Right ventricle myocardium superior (tissue), 1 donor: Measurements from ENCODE around the gene CAMK1D. TPM values are rescaled to one million over a fixed set of nuclear protein-coding genes. Genes with fewer than 3 reads are reported as not detected.
A peak's percentile ranks its signal among the peaks of the same experiment; 100 is the strongest.

Experiments used
- ATAC-seq: fragments of 200-7000 bp; cut with Tn5 transposase; one replicate; pipeline ENCODE4 v1.9.1; 2020; ENCODE audit warnings: mild to moderate bottlenecking; ENCODE audit not compliant: poor library complexity
- DNase-seq: peaks from one replicate; pipeline ENCODE4 v3.0.0-alpha.2; 2020
- intact Hi-C: fragments of 100-400 bp; cut with DNase I; formaldehyde crosslinking; loops from one replicate; pipeline ENCODE4 v1.11.2; 2022
- total RNA-seq: library from RNA; stranded (reverse); fragmentation: NEBNext Ultra II Directional; extraction: Animal tissue kit (Norgen Biotek cat#: 25700); gene quantifications from one replicate; pipeline ENCODE4 v1.2.1, GENCODE V29; 2021
- donor health status: DM: no; HTN: yes; CAD: no; lungs with severe emphysema.

CAMK1D gene
- total RNA-seq, 1 donor from 2014 or later, result 6.5 TPM

- intact Hi-C loops, result no loop called here
- peak; percentile 20 for ATAC-seq
- no peak for DNase-seq
These were observed 238.9 kb downstream of the CAMK1D start for GRCh38 chr10:12588091-12588860.

- intact Hi-C loops, result no loop called here
- ATAC-seq, result no peak
- no peak for DNase-seq
These were observed 239.9 kb downstream of the CAMK1D start for GRCh38 chr10:12589291-12589690.

GRCh38 chr10:12589791-12590190 is 240.4 kb downstream of the CAMK1D start:
- DNase-seq (no peak), ATAC-seq (no peak)
- intact Hi-C loops, result no loop called here

- DNase-seq (no peak), ATAC-seq (no peak)
- intact Hi-C loops, result no loop called here
These were observed 241.6 kb downstream of the CAMK1D start for GRCh38 chr10:12590675-12591659.

- DNase-seq, result no peak
- no peak for ATAC-seq
- intact Hi-C loops, result no loop called here
These were observed 243.6 kb downstream of the CAMK1D start for GRCh38 chr10:12592967-12593366.

- DNase-seq, result no peak
- ATAC-seq, result no peak
- intact Hi-C loops, result no loop called here
These were observed 245.1 kb downstream of the CAMK1D start for GRCh38 chr10:12594448-12594944.

GRCh38 chr10:12595936-12596576 is 246.7 kb downstream of the CAMK1D start:
- ATAC-seq (no peak), DNase-seq (no peak)
- intact Hi-C loops, result no loop called here

GRCh38 chr10:12597176-12597575 is 247.8 kb downstream of the CAMK1D start:
- intact Hi-C loops, result no loop called here
- ATAC-seq, result no peak
- no peak for DNase-seq

GRCh38 chr10:12597788-12598765 is 248.7 kb downstream of the CAMK1D start:
- intact Hi-C loops, result no loop called here
- no peak for DNase-seq
- no peak for ATAC-seq

GRCh38 chr10:12600652-12601051 is 251.3 kb downstream of the CAMK1D start:
- intact Hi-C loops, result no loop called here
- ATAC-seq (no peak), DNase-seq (no peak)

- no peak for ATAC-seq
- intact Hi-C loops, result no loop called here
These were observed 253.2 kb downstream of the CAMK1D start for GRCh38 chr10:12602521-12602920.

GRCh38 chr10:12603766-12604470 is 254.6 kb downstream of the CAMK1D start:
- ATAC-seq (no peak), DNase-seq (no peak)
- intact Hi-C loops, result no loop called here

More at GRCh38 chr10:12602521-12602920, 253.2 kb downstream of the CAMK1D start:
- no peak for DNase-seq

GRCh38 chr10:12605580-12606405 is 256.4 kb downstream of the CAMK1D start:
- intact Hi-C loops, result no loop called here
- ATAC-seq (peak; percentile 95), DNase-seq (peak; percentile 79)

- ATAC-seq (no peak), DNase-seq (no peak)
- intact Hi-C loops, result no loop called here
These were observed 257.1 kb downstream of the CAMK1D start for GRCh38 chr10:12606461-12606860.

GRCh38 chr10:12608761-12609160 is 259.4 kb downstream of the CAMK1D start:
- ATAC-seq, result no peak
- DNase-seq, result no peak
- intact Hi-C loops, result no loop called here

- ATAC-seq (no peak), DNase-seq (no peak)
- intact Hi-C loops, result no loop called here
These were observed 260.1 kb downstream of the CAMK1D start for GRCh38 chr10:12609435-12609834.

GRCh38 chr10:12613136-12613535 is 263.8 kb downstream of the CAMK1D start:
- ATAC-seq, result no peak
- intact Hi-C loops, result no loop called here
- DNase-seq, result no peak
